Stromal cell of bone marrow (primary cell): ENCODE measurements around the gene SNX9.
"Not testable (repeated sequence)": the region's sequence is repeated elsewhere in the genome, so short reads cannot be mapped to it uniquely, and the experiment has no call there.

Experiments
- DNase-seq: peaks from one replicate; pipeline ENCODE4 v3.0.0-alpha.2; 2012; ENCODE audit warnings: low read depth

Gene SNX9

DNA sequence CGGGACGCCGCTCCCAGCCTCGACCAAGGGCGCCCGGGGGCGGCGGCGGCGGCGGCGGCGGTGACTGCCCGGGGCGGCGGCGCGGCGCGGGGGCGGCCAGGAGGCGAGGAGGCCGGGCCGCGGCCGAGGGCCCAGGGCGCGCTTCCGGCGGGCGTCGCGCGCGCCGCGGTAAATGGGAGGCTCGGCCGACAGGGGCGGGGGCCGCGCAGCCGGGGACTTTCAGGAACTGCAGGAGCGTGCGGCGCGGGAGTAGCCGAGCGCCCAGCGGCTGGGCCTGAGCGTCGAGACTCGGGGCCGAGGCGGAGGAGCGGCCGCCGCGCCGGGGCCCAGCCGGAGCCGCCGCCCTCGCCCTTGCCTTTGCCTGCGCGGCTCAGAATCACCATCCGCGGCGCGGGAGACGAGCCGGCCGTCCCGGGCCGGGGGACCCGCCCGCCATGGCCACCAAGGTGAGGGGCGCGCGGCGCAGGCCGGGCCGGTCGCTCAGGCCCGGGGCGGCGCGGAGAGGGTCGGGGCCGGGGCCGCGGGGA is at the start of gene SNX9:
TSS of gene SNX9 (plus strand) at position 246 of the 527 bp plus-strand sequence. CDS start at position 435, 189 bp downstream.
- peak; percentile 68 for DNase-seq

GRCh38 chr6:157773248-157773773 is 49.7 kb upstream of the SNX9 start:
- no peak for DNase-seq

GRCh38 chr6:157774153-157775135 is 48.6 kb upstream of the SNX9 start:
- DNase-seq = no peak

DNA sequence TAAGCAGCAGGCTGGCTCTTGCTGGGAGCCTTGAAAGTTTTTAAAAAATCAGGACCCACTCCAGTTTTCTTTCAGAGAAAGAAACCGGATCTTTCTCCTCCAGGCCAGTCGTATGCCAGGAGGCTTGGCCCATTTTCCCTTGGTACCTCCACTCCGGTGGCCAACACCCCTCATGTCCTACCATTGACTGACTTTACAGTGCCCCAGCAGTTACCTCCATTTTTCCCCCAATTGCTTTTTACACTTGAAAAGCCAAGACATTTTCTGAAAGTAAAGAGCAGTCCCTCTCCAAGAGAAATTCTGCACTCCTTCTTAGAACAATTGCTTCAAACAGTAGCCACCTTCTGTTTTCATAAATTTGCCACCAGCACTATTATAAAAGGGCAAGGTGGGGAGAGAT is 47.7 kb upstream of the SNX9 start:
- DNase-seq = no peak

GRCh38 chr6:157777344-157777743 is 45.7 kb upstream of the SNX9 start:
- DNase-seq = no peak

DNA sequence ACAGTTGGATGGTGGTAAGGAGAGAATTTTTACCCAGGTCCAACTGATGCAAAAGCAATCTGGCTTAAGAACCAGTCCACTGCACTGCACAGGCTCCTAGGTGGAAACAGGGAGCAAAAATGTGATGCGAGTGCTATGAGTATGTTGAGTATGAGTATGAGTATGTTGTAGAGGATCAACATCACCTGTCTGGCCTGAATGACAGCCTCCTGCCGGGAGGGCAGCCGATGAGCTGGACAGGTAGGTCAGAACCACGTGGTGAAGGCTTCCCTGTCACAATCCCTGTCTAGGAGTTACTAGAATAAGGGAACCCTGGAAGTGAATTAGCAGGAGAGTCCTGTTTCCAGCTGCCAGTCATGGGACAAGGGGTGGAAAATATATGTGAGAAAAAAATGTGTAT is 44.3 kb upstream of the SNX9 start:
- no peak for DNase-seq

GRCh38 chr6:157779705-157780604 is 43.1 kb upstream of the SNX9 start:
- no peak for DNase-seq

DNA sequence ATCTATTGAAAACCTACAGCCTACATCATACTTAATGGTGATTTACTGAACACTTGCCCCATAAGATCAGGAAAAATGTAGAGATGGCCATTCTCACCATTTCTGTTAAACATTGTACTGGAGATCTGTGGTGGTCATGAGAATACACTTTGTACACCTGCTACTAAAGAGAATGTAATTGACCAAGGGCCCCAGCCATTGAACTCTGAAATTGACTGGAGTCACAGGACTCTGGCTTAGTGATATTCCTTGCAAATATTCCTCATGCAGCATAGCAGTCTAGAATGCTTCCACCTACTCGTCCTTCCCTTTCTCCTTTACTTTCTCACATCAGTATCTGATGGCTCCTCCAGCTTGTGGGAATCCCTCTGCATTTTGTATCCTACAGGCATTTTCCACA is 37.4 kb upstream of the SNX9 start:
- DNase-seq = no peak

- DNase-seq = no peak
Measured at GRCh38 chr6:157786221-157786620, 36.8 kb upstream of the SNX9 start.

DNA sequence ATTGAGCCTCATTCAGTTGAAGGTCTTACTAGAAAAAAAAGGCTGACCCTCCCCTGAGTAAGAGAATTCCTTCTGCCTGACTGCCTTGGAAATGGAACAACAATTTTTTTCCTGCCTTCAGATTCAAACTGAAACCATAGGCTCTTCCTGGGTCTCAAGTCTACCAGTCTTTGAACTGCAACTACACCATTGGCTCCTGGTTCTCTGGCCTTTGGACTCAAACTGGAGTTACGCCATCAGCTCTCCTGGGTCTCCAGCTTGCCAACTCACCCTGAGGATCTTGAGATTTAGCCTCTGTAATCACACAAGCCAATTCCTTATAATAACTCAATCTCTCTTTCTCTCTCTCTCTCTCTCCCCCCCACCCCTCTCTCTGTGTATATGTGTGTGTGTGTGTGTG is 36.0 kb upstream of the SNX9 start:
- DNase-seq = peak; percentile 76

DNA sequence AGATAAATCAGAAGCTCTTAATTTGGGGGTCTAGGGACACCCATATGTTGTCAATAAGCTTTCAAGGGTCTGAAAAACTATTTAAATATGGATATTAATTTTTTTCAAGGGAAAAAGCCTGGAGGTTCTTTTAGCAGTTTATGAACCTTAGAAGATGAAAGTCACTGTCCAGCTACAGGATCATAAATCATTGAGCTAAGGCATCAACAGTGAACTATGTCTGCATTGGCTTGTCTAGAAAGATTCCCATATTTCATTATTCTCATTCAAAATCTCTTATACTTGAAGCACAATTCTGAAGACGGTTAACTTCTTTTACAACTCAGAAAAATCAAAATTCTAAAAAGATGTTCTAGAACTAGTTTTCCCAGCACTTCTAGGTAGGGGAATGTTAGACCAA is 34.9 kb upstream of the SNX9 start:
- DNase-seq = no peak

- DNase-seq = no peak
Measured at GRCh38 chr6:157789297-157789696, 33.7 kb upstream of the SNX9 start.

DNA sequence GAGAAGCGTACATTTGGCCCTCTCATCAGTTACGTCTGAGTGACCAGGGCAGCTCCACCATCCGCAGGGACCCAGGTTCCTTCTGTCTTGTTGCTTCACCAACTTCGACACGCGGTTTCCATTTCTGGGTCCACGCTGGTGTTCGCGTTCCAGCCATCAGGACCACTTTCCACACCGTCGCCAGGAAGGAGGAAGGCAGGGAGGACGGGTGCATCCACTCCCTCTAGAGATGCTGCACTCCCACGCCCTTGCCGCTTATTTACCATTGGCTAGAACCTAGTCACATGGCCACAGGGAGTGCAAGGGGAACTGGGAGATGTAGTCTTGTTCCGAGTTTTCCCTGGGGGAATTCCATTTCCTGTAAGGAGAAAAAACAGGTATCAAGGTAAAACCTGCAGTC is 33.2 kb upstream of the SNX9 start:
- no peak for DNase-seq

DNA sequence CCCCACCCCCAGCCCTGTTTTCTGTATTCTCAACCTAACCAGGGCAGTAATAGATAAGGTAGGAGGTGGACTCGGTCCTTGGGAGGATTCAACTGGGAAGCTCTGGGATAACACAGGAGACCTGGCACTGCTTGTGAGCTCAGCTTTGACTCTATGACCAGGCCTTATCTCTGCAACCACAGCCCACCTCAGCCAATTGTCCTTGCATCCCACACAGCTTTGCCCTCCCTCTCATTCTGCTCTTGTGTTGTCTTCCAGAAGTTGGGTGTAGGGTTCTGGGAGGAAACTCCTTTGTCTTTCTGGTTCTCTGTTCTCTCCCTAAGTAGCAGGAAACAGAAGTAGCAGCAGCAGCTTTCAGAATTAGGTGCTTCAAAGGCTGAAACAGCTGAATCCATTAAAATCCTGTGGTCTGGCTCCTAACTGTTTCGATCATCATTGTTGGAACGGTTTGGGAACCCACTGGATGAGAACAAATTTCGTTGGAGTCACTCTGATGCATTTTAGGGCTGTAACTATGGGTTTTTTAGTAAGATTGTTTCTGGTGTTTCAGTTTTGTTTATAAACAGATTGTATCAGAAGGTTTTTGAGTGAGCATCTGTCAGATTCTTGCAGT is 32.4 kb upstream of the SNX9 start:
- DNase-seq = peak; percentile 76

GRCh38 chr6:157791450-157791849 is 31.6 kb upstream of the SNX9 start:
- DNase-seq = no peak

GRCh38 chr6:157792671-157793070 is 30.4 kb upstream of the SNX9 start:
- no peak for DNase-seq

DNA sequence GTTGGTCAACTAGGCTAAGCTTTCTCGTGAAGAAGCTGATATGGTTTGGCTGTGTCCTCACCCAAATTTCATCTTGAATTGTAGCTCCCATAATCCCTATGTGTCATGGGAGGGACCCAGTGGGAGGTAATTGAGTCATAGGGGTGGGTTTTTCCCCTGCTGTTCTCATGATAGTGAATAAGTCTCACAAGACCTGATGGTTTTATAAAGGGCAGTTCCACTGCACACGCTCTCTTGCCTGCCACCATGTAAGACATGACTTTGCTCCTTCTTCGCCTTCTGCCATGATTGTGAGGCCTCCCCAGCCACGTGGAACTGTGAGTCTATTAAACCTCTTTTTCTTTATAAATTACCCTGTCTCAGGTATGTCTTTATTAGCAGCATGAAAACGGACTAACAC is 29.0 kb upstream of the SNX9 start:
- DNase-seq = not testable (repeated sequence)

DNA sequence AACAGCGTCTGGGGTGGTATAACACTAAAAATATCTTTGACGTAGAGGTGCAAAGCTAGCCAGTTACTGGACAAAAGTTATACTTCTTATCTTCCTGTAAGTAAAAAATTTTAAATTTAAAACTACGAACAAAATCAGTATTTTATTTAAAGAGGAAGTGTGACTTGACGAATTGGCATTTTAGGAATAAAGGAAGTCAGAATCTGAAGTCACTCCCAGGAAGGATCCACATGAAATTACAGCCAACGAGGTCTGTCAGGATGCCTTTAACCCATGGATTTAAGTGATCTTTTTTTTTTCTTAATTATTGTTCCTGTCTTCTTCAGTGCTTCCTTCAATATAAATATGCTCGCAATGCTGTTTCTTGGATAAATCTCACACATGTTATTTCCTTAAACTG is 27.2 kb upstream of the SNX9 start:
- no peak for DNase-seq

DNA sequence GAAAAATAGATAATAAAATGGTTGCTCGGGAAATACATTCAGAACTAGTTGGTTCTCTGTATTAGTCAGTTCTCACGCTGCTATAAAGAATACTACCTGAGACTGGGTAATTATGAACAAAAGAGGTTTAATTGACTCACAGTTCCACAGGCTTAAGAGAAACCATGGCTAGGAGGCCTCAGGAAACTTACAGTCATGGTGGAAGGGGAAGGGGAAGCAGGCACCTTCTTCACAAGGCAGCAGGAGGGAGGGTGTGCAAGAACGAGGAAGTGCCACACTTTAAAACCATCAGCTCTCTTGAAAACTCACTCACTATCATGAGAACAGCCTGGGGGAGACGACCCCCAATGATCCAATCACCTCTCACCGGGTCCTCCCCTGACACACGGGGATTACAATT is 24.2 kb upstream of the SNX9 start:
- DNase-seq = no peak

DNA sequence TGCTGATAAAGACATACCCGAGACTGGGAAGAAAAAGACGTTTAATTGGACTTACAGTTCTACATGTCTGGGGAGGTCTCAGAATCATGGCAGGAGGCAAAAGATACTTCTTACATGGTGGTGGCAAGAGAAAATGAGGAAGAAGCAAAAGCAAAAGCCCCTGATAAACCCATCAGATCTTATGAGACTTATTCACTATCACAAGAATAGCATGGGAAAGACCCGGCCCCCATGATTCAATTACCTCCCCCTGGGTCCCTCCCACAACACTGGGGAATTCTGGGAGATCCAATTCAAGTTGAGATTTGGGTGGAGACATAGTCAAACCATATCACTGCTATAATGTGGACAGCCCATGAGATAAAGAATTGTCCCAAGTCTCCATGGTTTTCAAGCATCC is 23.5 kb upstream of the SNX9 start:
- DNase-seq = not testable (repeated sequence)

- DNase-seq = peak; percentile 51
Measured at GRCh38 chr6:157800420-157801237, 22.4 kb upstream of the SNX9 start.
